Spleen (tissue), 11 donors: ENCODE results near the gene PDZD8. TPM values are rescaled to one million over a fixed set of nuclear protein-coding genes. Genes with fewer than 3 reads are reported as not detected.

Experiments
- DNase-seq: peaks from one replicate; pipeline ENCODE4 v3.0.0-alpha.2; 2020
- H3K27ac ChIP-seq, 8 donors: fragments of 200-600 bp; sonication (generic) in 7 of 8; 1 replicate in 4 of 8; 2 replicates in 4 of 8; pipeline versions ENCODE4 v1.5.0 to v1.8.0; 2016 to 2021; ENCODE audit warnings: inconsistent platforms in 4 of 8, mild to moderate bottlenecking in 4 of 8, moderate library complexity in 1 of 8
- H3K27me3 ChIP-seq, 7 donors: fragments of 200-600 bp; sonication (generic) in 6 of 7; replicated peaks in 1 of 7; 1 replicate in 4 of 7; 2 replicates in 3 of 7; pipeline versions ENCODE4 v1.5.0 to v1.8.0; 2016 to 2021; ENCODE audit warnings: inconsistent platforms in 3 of 7, mild to moderate bottlenecking in 1 of 7
- H3K36me3 ChIP-seq, 6 donors: fragments of 200-600 bp; sonication (generic) in 5 of 6; 1 replicate in 4 of 6; 2 replicates in 2 of 6; pipeline versions ENCODE4 v1.5.0 to v1.8.0; 2016 to 2021; ENCODE audit warnings: inconsistent platforms in 2 of 6
- H3K4me1 ChIP-seq, 6 donors: fragments of 200-600 bp; sonication (generic) in 5 of 6; 1 replicate in 3 of 6; 2 replicates in 3 of 6; pipeline versions ENCODE4 v1.5.0 to v1.8.0; 2016 to 2021; ENCODE audit warnings: inconsistent platforms in 3 of 6
- H3K4me3 ChIP-seq, 8 donors: fragments of 200-600 bp; sonication (generic) in 7 of 8; 1 replicate in 4 of 8; 2 replicates in 4 of 8; pipeline versions ENCODE4 v1.5.0 to v1.8.0; 2016 to 2021; ENCODE audit warnings: inconsistent platforms in 4 of 8, mild to moderate bottlenecking in 4 of 8, moderate library complexity in 2 of 8
- H3K9me3 ChIP-seq, 8 donors: fragments of 200-600 bp; sonication (generic) in 7 of 8; 1 replicate in 4 of 8; 2 replicates in 4 of 8; pipeline versions ENCODE4 v1.5.0 to v1.8.0; 2016 to 2021; ENCODE audit warnings: inconsistent platforms in 4 of 8
- POLR2A ChIP-seq, 3 donors: fragments of 450-650 bp; IDR thresholded peaks; one replicate each; pipeline ENCODE4 v1.5.1; 2017; ENCODE audit warnings: antibody characterized with exemption in 3 of 3, mild to moderate bottlenecking in 1 of 3
- POLR2AphosphoS5 ChIP-seq, 3 donors: sonication (generic); formaldehyde crosslinking; IDR thresholded peaks; one replicate each; pipeline ENCODE4 v1.5.1; 2017; ENCODE audit warnings: antibody characterized with exemption in 3 of 3
- WGBS, 5 donors: extraction: QIAGEN DNeasy Blood & Tissue Kit in 3 of 5; methylation state at CpG; one replicate each; pipeline versions ENCODE4 v1.1.5 to v1.1.7; 2013 to 2018; 5-methylcytosine and 5-hydroxymethylcytosine counted together
- intact Hi-C: fragments of 100-400 bp; cut with DNase I; formaldehyde crosslinking; loops from one replicate; pipeline ENCODE4 v1.15.0; 2023; ENCODE audit warnings: low total_unique reads
- polyA plus RNA-seq, 3 donors: library from polyadenylated mRNA; stranded (reverse); fragments of 200-250 nt; gene quantifications; one replicate each; pipeline ENCODE4 v1.2.1, GENCODE V29; 2013
- total RNA-seq, 7 donors: library from RNA; depleted of rRNA in 3 of 7; stranded (reverse); fragments of >200 nt in 3 of 7; fragmentation: NEBNext Ultra II Directional in 4 of 7; extraction: Animal tissue kit (Norgen Biotek cat#: 25700) in 4 of 7; gene quantifications; one replicate each; pipeline versions ENCODE4 v1.1.0 to v1.2.1, GENCODE V29; 2016 to 2021
- TF ChIP-seq, protein P1 (sequence below), 11 experiments: fragments of 200-600 bp in 7 of 11; fragments of 450-650 bp in 4 of 11; sonication (generic) in 4 of 11; IDR thresholded peaks in 8 of 11; conservative IDR thresholded peaks in 3 of 11; 1 replicate in 7 of 11; 2 replicates in 4 of 11; pipeline versions ENCODE4 v1.4.0 to v1.8.0; 2016 to 2021; ENCODE audit warnings: antibody characterized with exemption in 11 of 11, inconsistent platforms in 4 of 11, mild to moderate bottlenecking in 1 of 11
- donor health status: healthy with polysubstance abuse.
- donor health status: DM: no; HTN: no; CAD: no; lungs with moderate emphysema.
- donor health status: DM: no; HTN: no; CAD: no.
- donor health status: Bipolar disorder and iron deficiency.
- donor health status: healthy.
- donor health status: DM: no; HTN: no; CAD: no.
- donor health status: DM: yes; HTN: yes; CAD: no.

PDZD8 gene
- total and polyA plus RNA-seq, 10 donors, result 0.91 to 119 (median 26.5) TPM

DNA sequence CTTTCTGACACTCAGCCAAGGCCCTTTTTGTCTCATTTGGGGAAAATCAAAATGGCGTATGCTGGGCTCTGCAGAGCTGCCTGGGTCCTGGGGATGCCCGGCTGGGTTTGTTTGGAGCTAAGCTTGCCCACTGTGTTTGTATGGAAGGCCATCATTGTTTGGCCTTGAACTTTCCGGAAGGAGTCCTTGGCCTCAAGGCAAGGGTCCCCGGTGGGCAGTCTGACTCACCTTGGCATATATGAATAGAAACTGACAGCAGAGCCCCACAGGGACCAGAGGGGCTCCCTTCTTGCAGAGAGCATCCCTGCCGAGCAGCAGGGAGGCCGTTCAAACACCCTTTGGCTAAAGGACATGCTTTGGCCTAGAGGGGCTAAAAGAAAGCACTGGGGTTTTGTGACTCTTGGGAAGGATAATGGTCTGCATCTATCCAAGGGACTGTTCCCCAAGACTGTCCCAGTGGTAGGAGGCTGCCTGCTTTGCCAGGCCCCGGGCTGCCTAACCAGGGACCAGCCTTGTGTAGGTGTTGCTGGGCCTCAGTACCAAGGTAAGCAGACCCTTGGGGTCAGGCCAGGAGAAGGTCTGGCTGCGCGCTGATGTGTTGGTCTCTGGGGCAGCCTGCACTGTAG is 119.3 kb downstream of the PDZD8 start:
- TF ChIP-seq POLR2AphosphoS5 (IDR thresholded peaks at IDR 0.05) (no peak), POLR2A (IDR thresholded peaks at IDR 0.05) (no peak)
- TF ChIP-seq, protein P1, sequence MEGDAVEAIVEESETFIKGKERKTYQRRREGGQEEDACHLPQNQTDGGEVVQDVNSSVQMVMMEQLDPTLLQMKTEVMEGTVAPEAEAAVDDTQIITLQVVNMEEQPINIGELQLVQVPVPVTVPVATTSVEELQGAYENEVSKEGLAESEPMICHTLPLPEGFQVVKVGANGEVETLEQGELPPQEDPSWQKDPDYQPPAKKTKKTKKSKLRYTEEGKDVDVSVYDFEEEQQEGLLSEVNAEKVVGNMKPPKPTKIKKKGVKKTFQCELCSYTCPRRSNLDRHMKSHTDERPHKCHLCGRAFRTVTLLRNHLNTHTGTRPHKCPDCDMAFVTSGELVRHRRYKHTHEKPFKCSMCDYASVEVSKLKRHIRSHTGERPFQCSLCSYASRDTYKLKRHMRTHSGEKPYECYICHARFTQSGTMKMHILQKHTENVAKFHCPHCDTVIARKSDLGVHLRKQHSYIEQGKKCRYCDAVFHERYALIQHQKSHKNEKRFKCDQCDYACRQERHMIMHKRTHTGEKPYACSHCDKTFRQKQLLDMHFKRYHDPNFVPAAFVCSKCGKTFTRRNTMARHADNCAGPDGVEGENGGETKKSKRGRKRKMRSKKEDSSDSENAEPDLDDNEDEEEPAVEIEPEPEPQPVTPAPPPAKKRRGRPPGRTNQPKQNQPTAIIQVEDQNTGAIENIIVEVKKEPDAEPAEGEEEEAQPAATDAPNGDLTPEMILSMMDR (IDR thresholded peaks at IDR 0.05 in 8 of 11, conservative IDR thresholded peaks at IDR 0.05 in 3 of 11), result no peak
- DNase-seq, result no peak
- Histone ChIP-seq H3K9me3 (no peaks in the 10 kb centered on the region), H3K27ac (no peak overlapping the region), H3K4me1 (peaks cover 0 to 3% (median 0%) of the 10 kb centered on the region in 6 donors), H3K36me3 (no peaks in the 10 kb centered on the region), H3K4me3 (no peak overlapping the region), H3K27me3 (peaks cover 0 to 85% (median 0%) of the 10 kb centered on the region in 7 donors)
- 88 to 93% (median 91%) methylated on average over 9 of the region's 9 CpGs for WGBS, 5 donors
- intact Hi-C loops, result no loop called here

DNA sequence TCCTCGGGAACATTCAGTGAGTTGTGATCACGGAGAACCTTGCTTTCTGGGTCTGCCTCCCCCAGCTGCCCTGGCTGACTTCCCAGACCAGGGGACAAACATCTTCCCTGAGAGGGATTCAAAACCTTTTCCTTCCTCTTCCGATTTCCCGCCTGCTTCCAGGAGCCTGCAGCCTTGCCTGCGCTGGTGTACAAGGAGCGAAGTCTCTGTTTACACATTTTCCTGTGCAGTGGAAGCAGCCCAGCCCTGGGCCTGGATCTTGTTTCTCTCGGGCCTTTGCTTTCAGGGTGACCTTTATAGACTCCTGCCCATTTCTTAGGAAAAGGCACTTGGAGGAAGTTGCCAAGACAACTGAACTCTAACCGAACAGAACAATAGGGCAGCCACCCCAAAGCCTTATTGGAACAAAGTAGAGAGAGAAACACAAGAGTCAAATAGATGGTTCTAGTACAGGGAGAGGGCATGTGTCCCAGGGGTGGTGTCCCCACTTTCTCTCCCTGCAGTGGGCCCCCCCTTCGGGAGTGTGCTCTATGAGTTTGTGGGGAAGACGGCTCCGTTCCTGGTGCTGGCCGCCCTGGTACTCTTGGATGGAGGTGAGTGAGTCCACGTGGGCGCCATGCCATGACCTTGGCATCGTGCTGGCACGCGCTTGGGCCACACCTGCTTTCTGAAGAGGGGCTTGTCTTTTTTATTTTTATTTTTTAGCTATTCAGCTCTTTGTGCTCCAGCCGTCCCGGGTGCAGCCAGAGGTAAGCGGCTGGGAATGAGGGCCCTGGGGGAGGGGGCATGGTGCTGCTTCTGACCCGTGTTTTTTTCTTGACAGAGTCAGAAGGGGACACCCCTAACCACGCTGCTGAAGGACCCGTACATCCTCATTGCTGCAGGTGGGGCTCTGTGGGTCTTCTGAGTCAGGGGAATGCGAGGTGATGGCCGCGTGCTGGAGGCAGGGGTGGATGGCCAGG is 120.2 kb downstream of the PDZD8 start:
- H3K36me3 ChIP-seq, result no peaks in the 10 kb centered on the region
- no peaks in the 10 kb centered on the region for H3K9me3 ChIP-seq
- TF ChIP-seq, protein P1 (IDR thresholded peaks at IDR 0.05 in 8 of 11, conservative IDR thresholded peaks at IDR 0.05 in 3 of 11), result no peak
- TF ChIP-seq POLR2AphosphoS5 (IDR thresholded peaks at IDR 0.05) (no peak), POLR2A (IDR thresholded peaks at IDR 0.05) (no peak)
- H3K4me3 ChIP-seq, result no peak overlapping the region
- peaks cover 0 to 3% (median 0%) of the 10 kb centered on the region in 6 donors for H3K4me1 ChIP-seq
- H3K27me3 ChIP-seq, result peaks cover 0 to 85% (median 0%) of the 10 kb centered on the region in 7 donors
- intact Hi-C loops, result no loop called here
- no peak overlapping the region for H3K27ac ChIP-seq
- no peak for DNase-seq
- 71 to 86% (median 81%) methylated on average over 26 of the region's 26 CpGs for WGBS, 5 donors

DNA sequence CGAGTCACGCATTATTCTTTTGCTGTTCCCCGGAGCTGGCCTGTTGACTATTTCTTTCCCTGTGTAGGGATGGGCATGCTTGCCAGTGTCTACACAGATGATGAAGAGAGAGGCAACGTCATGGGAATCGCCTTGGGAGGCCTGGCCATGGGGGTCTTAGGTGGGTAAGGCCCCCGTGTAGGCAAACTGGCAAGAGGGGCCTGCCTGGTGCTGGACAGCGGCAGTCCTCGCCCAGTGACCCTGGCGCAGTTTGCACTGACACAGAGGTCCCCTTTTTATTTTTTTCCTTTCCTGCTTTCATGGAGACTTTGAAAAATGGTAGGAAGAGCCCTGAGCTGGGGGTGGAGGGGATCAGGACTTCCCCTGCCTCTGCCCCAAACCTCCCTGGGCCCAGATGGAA is 120.9 kb downstream of the PDZD8 start:
- peaks cover 0 to 85% (median 0%) of the 10 kb centered on the region in 7 donors for H3K27me3 ChIP-seq
- H3K4me1 ChIP-seq, result peaks cover 0 to 3% (median 0%) of the 10 kb centered on the region in 6 donors
- intact Hi-C loops, result no loop called here
- no peak overlapping the region for H3K27ac ChIP-seq
- H3K36me3 ChIP-seq, result no peaks in the 10 kb centered on the region
- no peak for DNase-seq
- H3K4me3 ChIP-seq, result no peak overlapping the region
- no peaks in the 10 kb centered on the region for H3K9me3 ChIP-seq
- TF ChIP-seq, protein P1 (IDR thresholded peaks at IDR 0.05 in 8 of 11, conservative IDR thresholded peaks at IDR 0.05 in 3 of 11), result no peak
- TF ChIP-seq POLR2A (IDR thresholded peaks at IDR 0.05) (no peak), POLR2AphosphoS5 (IDR thresholded peaks at IDR 0.05) (no peak)
- WGBS, 5 donors, result 63 to 81% (median 73%) methylated on average over 9 of the region's 9 CpGs

DNA sequence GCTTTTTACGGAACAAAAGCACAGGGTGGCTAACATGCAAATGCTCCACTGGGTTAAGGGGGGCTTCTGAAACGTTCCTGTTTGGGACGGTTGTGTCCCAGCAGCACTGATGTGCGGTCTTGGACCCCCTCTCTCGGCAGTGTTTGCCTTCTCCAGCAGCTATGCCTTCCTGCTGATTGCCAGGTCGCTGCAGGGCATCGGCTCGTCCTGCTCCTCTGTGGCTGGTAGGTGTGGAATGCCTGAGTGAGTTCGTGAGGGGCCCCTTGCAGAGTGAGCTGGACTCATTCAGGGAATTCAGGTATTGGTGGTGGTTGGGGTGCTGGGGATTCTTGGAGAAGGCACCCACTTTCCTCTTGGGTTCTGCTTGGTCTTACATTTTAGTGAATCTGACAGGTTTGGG is 121.3 kb downstream of the PDZD8 start:
- H3K4me3 ChIP-seq, result no peak overlapping the region
- no peaks in the 10 kb centered on the region for H3K4me1 ChIP-seq
- no peaks in the 10 kb centered on the region for H3K36me3 ChIP-seq
- H3K27ac ChIP-seq, result no peak overlapping the region
- TF ChIP-seq POLR2A (IDR thresholded peaks at IDR 0.05), result no peak
- whole genome bisulfite sequencing, 5 donors, result 78 to 94% (median 83%) methylated on average over 9 of the region's 9 CpGs
- intact Hi-C loops, result no loop called here
- no peak for DNase-seq
- no peaks in the 10 kb centered on the region for H3K9me3 ChIP-seq
- H3K27me3 ChIP-seq, result peaks cover 0 to 84% (median 0%) of the 10 kb centered on the region in 7 donors
